Colon (tissue), 2 donors: Measurements from ENCODE around the gene LMF1.

Source experiments
- FAIRE-seq: peaks from 2 replicates; lab custom pipeline; 2012; peaks lifted over from hg19 to GRCh38; lab: Jason Lieb, UNC
- donor health status: control.
- donor health status: control.

LMF1 gene

GRCh38 chr16:984736-985636 is 14.2 kb upstream of the LMF1 start:
- no peak for FAIRE-seq

GRCh38 chr16:984121-984694 is 13.4 kb upstream of the LMF1 start:
- no peak for FAIRE-seq

- FAIRE-seq: no peak
Measured at GRCh38 chr16:983044-984030, 12.6 kb upstream of the LMF1 start.

GRCh38 chr16:982145-983043 is 11.6 kb upstream of the LMF1 start:
- FAIRE-seq: no peak

- no peak for FAIRE-seq
Measured at GRCh38 chr16:981695-982144, 10.9 kb upstream of the LMF1 start, which contains the start of gene SOX8. Gene SOX8, plus strand, starts transcription at chr16:981770. Its CDS starts 153 bp downstream, at chr16:981923.

- no peak for FAIRE-seq
Measured at GRCh38 chr16:980595-980854, 9.7 kb upstream of the LMF1 start.

GRCh38 chr16:979859-980594 is 9.2 kb upstream of the LMF1 start:
- FAIRE-seq: no peak

- FAIRE-seq: no peak
Measured at GRCh38 chr16:979147-979546, 8.4 kb upstream of the LMF1 start.

- no peak for FAIRE-seq
Measured at GRCh38 chr16:978403-978802, 7.6 kb upstream of the LMF1 start.

- FAIRE-seq: no peak
Measured at GRCh38 chr16:977896-978295, 7.1 kb upstream of the LMF1 start.

- no peak for FAIRE-seq
Measured at GRCh38 chr16:977081-977701, 6.4 kb upstream of the LMF1 start.

GRCh38 chr16:976389-976931 is 5.7 kb upstream of the LMF1 start:
- no peak for FAIRE-seq

- no peak for FAIRE-seq
Measured at GRCh38 chr16:975291-975690, 4.5 kb upstream of the LMF1 start.

- no peak for FAIRE-seq
Measured at GRCh38 chr16:974611-975261, 4.0 kb upstream of the LMF1 start.

- no peak for FAIRE-seq
Measured at GRCh38 chr16:974001-974601, 3.3 kb upstream of the LMF1 start.

GRCh38 chr16:973366-973765 is 2.6 kb upstream of the LMF1 start:
- FAIRE-seq: no peak

GRCh38 chr16:972316-973002 is 1.7 kb upstream of the LMF1 start:
- no peak for FAIRE-seq

- no peak for FAIRE-seq
Measured at GRCh38 chr16:971981-972315, 1.2 kb upstream of the LMF1 start.

- no peak for FAIRE-seq
Measured at GRCh38 chr16:971582-971905, 760 bp upstream of the LMF1 start.
